Retinal pigment epithelial cell (primary cell): Measurements from ENCODE around the gene PRKX.
"Not testable (repeated sequence)": the region's sequence is repeated elsewhere in the genome, so short reads cannot be mapped to it uniquely, and the experiment has no call there.

ENCODE experiments used
- DNase-seq: peaks from one replicate; pipeline ENCODE4 v3.0.0-alpha.2; 2010; ENCODE audit warnings: low read depth
- H3K4me3 ChIP-seq: 2 replicates; pipeline ENCODE4 v1.5.1; 2011; ENCODE audit warnings: mild to moderate bottlenecking, low read length, control low read depth, moderate library complexity
- TF ChIP-seq, protein P1 (sequence below): conservative IDR thresholded peaks from 2 replicates; pipeline ENCODE4 v1.5.1; 2011; ENCODE audit warnings: low read depth, low read length, control low read depth, inconsistent platforms

The PRKX gene

DNA sequence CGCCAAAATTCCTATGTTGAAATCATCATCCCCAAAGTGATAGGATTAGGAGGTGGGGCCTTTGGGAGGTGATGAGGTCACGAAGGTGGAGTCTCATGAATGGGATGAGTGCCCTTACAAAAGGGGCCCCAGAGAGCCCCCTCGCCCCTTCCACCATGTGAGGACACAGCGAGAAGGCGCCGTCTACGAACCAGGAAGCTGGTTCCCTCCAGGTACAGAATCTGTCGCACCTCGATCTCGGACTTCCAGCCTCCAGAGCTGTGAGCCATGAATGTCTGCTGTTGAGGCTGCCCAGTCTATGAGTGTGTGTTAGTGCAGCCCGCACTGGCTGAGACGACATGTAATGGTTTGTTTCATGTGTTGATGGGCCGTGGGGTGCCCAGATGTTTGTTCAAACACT, 60.3 kb downstream of the PRKX start:
- TF ChIP-seq, protein P1, sequence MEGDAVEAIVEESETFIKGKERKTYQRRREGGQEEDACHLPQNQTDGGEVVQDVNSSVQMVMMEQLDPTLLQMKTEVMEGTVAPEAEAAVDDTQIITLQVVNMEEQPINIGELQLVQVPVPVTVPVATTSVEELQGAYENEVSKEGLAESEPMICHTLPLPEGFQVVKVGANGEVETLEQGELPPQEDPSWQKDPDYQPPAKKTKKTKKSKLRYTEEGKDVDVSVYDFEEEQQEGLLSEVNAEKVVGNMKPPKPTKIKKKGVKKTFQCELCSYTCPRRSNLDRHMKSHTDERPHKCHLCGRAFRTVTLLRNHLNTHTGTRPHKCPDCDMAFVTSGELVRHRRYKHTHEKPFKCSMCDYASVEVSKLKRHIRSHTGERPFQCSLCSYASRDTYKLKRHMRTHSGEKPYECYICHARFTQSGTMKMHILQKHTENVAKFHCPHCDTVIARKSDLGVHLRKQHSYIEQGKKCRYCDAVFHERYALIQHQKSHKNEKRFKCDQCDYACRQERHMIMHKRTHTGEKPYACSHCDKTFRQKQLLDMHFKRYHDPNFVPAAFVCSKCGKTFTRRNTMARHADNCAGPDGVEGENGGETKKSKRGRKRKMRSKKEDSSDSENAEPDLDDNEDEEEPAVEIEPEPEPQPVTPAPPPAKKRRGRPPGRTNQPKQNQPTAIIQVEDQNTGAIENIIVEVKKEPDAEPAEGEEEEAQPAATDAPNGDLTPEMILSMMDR = no peak
- no peak overlapping the region for H3K4me3 ChIP-seq
- DNase-seq = no peak

DNA sequence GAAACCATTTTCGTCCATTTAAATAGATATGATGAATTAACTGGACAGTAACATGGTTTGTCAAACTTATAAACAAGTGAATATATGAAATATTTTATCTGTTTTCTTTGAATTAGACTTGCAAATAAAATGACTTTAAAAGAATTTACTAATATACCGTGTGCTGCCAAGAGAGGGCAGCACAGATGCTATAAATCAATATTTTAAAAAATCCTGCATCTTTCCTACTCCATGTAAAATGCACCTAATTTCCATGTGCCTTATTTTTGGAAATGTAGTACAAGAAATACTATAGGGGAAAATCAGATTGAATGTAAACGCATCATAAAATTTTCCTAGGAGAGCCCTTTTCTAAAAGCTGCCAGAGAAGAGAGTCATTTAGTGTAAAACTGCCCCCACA, 62.2 kb downstream of the PRKX start:
- no peak for DNase-seq
- TF ChIP-seq, protein P1 = peak; percentile 55
- no peak overlapping the region for H3K4me3 ChIP-seq

DNA sequence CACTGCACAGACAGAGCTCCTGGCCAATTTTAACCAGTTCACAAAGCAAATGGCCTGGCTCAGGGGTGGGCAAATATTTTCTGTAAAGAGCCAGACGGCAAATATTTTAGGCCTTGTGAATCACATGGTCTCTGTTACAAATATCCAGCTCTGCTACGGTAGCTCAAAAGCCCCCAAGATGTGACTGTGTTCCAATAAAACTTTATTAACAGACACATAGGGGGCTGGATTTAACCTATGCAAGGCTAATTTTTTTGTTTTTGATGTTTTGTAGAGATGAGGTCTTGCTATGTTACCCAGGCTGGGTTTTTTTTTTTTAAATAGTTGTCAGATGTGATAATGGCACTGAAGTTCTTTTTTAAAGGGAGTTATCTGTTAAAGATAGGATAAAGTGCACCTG, 65.4 kb downstream of the PRKX start:
- no peak for DNase-seq
- no peak overlapping the region for H3K4me3 ChIP-seq
- TF ChIP-seq, protein P1 = no peak

DNA sequence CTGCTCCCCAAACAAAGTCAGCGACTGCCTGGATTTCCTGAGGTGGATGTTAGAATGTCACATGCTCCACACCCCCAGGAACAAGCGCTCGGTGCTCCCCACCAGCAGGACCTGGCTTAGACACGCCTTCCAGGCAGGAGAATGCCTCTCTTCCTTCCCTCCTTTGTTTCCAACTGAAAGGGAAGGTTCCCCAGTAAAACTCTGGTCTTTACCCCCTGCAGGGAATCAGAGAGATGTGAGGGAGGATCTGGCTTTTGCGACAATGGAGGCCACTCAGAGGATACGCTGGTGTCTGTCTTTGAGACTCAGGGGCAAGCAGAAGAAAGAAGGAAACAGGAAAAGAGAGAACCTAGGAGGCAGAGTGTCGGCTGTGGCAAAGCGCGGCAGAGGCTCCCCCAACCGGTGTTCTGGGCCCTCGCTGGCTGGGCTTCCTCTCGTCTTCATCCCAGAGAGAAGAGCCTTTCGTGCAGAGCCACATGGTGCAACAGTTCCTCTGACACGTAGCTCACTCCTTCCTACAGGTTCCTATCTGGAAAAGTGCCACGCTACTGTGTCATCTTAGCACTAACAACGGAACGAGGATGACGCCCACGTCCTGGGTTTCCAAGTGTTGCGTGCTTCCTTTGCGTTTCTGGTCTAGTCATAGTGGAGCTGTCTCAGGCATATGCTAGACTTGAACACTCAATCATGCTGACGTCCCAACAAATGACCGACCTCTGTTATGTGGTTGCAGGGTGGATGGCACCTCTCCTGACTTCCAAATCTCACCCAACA, 73.4 kb downstream of the PRKX start:
- not testable (repeated sequence) for DNase-seq, H3K4me3 ChIP-seq

DNA sequence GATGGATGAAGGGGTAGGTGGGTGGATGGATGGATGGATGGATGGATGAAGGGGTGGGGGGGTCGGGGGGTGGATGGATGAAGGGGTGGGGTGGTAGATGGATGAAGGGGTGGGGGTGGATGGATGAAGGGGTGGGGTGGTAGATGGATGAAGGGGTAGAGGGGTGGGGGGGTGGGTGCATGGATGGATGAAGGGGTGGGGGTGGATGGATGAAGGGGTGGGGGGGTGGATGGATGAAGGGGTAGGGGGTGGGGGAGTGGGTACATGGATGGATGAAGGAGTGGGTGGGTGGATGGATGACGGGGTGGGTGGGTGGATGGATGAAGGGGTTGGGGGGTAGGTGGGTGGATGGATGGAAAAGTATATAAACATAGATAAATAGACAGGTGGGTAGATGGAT, 74.2 kb downstream of the PRKX start:
- TF ChIP-seq, protein P1 = no peak
- no peak for DNase-seq
- no peak overlapping the region for H3K4me3 ChIP-seq

DNA sequence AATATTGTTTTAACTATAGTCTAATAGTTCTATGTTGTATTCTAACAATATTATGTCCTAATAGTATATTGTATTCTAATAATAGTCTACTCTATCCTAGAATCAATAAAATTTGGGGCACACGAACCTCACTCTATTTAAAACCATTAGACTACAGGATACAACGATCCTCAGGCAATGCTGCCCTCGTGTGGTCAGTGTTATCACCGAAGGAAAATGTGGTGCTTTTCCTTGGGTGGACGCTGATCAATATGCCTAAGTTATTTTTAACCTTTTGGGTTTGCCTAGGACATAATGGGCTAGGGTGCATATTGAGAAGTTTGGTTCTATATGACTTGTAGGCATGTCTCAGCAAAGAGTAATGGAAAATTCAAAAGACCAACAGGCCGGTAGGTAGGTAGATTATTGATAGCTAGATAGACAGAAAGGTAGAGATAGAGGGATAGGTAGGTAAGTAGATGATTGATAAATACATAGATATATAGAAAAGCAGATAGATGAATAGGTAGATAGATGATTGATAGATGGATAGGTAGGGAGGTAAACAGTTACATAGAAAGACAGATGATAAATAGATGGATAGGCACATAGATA, 75.1 kb downstream of the PRKX start:
- H3K4me3 ChIP-seq = no peak overlapping the region
- TF ChIP-seq, protein P1 = peak; percentile 75
- no peak for DNase-seq

DNA sequence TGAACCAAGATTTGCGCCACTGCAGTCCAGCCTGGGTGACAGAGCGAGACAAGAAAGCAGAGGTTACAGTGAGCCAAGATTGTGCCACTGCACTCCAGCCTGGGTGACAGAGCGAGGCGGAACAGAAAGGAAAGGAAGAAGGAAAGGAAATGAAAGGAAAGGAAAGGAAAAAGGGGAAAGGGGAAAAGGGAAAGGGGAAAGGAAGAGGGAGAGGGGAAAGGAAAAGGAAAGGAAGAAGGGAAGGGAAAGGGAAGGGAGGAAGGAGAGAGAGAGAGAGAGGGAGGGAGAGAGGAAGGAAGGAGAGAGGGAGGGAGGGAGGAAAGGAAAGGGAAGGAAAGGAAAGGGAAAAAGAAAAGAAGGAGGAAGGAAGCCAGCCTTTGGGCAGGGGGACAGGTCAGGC, 76.6 kb downstream of the PRKX start:
- TF ChIP-seq, protein P1 = no peak
- no peak overlapping the region for H3K4me3 ChIP-seq
- DNase-seq = no peak
